Measurements from ENCODE around the gene SNRNP27. TPM values are rescaled to one million over a fixed set of nuclear protein-coding genes. Genes with fewer than 3 reads are reported as not detected.
"Not testable (repeated sequence)": the region's sequence is repeated elsewhere in the genome, so short reads cannot be mapped to it uniquely, and the experiment has no call there.

The SNRNP27 gene
- total and polyA plus RNA-seq, 5 donors from 2014 or later: 44.1 to 70.2 (median 59.1) TPM

DNA sequence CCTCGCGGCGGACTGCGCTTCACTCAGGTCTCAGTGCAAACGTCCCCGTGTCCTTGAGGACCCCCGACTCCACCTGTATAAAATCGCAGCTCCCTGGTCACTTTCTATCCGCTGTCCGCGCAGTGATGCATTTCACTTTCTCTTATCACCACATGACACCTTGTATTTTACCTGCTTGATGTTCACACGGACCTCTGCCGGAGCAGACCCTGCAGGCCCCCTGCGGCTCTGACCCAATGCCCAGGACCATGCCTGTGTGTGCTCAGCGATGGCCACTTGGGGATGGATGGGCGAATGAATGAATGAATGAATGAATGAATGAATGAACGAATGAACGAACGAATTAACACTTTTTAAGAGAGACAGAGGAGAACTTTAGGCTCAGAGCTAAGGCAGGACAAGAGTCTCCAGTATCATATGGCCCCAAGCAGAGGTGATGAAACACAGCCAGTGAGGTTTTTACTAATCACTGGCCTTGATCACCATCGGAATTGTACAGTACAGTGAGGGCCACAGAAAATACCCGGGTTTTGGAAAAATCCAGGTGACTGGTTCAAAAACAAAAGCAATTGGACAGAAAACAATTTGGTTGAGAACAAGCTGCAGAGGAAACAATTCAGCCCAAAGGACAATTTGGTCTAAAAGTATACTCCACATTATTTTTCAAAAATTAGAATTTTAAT is 55.3 kb downstream of the SNRNP27 start:
- no peak overlapping the region for H3K4me3 ChIP-seq (ENCODE audit: low read depth, low read length)
- Mint-ChIP-seq H3K9me3 (peaks cover 0 to 4% (median 0%) of the 10 kb centered on the region in 7 donors), H3K4me3 (peak overlapping the region in 1 of 4 donors; percentile 38), H3K27me3 (no peaks in the 10 kb centered on the region), H3K27ac (peak overlapping the region in 1 of 3 donors; percentile 67), H3K4me1 (peaks cover 7 to 22% (median 16%) of the 10 kb centered on the region in 4 donors), H3K36me3 (peaks cover 4% of the 10 kb centered on the region)
- H3K27me3 ChIP-seq (ENCODE audit: control insufficient read depth, insufficient read depth, low read length): no peaks in the 10 kb centered on the region
- H3K27ac ChIP-seq (ENCODE audit: insufficient read depth, low read length, poor library complexity, severe bottlenecking): no peak overlapping the region
- H3K9me3 ChIP-seq (ENCODE audit: control insufficient read depth in 2 of 2, low read length in 2 of 2): no peaks in the 10 kb centered on the region
- peaks cover 15% of the 10 kb centered on the region for H3K4me1 ChIP-seq (ENCODE audit: control insufficient read depth, insufficient read depth, low read length, poor library complexity, severe bottlenecking)
- H3K36me3 ChIP-seq (ENCODE audit: control insufficient read depth, insufficient read depth, low read length): no peaks in the 10 kb centered on the region
- DNase-seq: no peak
- ATAC-seq (ENCODE audit: low read depth in 2 of 2): no peak

DNA sequence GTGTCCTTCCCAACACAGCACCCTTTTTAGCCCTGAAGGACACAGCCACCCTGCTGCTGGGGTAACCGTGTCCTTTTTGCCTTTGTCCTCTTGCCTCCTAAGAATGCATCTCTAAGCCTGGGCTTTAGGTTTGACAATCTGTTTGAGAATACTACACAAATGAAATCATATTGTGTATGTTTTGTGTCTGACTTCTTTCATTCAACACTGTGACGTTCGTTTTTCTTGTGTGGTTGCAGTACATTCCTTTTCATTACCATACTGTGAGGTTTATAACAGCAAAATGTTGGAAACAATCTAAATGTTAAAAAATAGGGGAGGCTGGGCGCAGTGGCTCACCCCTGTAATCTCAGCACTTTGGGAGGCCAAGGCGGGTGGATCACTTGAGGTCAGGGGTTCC is 56.5 kb downstream of the SNRNP27 start:
- peaks cover 7 to 22% (median 16%) of the 10 kb centered on the region in 4 donors for H3K4me1 Mint-ChIP-seq
- H3K27ac Mint-ChIP-seq: no peak overlapping the region
- no peak overlapping the region for H3K4me3 ChIP-seq (ENCODE audit: low read depth, low read length)
- H3K9me3 ChIP-seq (ENCODE audit: control insufficient read depth in 2 of 2, low read length in 2 of 2): no peaks in the 10 kb centered on the region
- peaks cover 15% of the 10 kb centered on the region for H3K4me1 ChIP-seq (ENCODE audit: control insufficient read depth, insufficient read depth, low read length, poor library complexity, severe bottlenecking)
- H3K27me3 Mint-ChIP-seq: peaks cover 5% of the 10 kb centered on the region
- no peak overlapping the region for H3K27ac ChIP-seq (ENCODE audit: insufficient read depth, low read length, poor library complexity, severe bottlenecking)
- no peaks in the 10 kb centered on the region for H3K36me3 Mint-ChIP-seq
- DNase-seq: no peak
- no peaks in the 10 kb centered on the region for H3K36me3 ChIP-seq (ENCODE audit: control insufficient read depth, insufficient read depth, low read length)
- peaks cover 0 to 4% (median 0%) of the 10 kb centered on the region in 7 donors for H3K9me3 Mint-ChIP-seq
- no peak for ATAC-seq (ENCODE audit: low read depth in 2 of 2)
- no peaks in the 10 kb centered on the region for H3K27me3 ChIP-seq (ENCODE audit: control insufficient read depth, insufficient read depth, low read length)
- H3K4me3 Mint-ChIP-seq: no peak overlapping the region

DNA sequence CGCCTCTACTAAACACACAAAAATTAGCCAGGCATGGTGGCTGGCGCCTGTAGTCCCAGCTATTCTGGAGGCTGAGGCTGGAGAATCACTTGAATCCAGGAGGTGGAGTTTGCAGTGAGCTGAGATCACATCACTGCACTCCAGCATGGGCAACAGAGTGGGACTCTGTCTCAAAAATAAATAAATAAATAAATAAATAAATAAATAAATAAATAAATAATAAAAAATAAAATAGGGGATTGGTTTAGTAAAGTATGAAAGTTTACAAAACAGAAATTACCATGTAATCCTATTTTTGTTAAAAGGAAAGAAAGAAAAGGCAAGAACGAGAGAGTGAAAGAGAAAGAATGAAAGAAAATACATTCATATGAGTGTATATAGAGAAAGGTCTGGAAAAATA is 56.9 kb downstream of the SNRNP27 start:
- H3K4me1 ChIP-seq (ENCODE audit: control insufficient read depth, insufficient read depth, low read length, poor library complexity, severe bottlenecking): peaks cover 14% of the 10 kb centered on the region
- not testable (repeated sequence) for H3K9me3 Mint-ChIP-seq; DNase-seq; H3K27me3 ChIP-seq (ENCODE audit: control insufficient read depth, insufficient read depth, low read length); H3K9me3 ChIP-seq (ENCODE audit: control insufficient read depth in 2 of 2, low read length in 2 of 2); H3K27ac Mint-ChIP-seq; H3K36me3 Mint-ChIP-seq; ATAC-seq (ENCODE audit: low read depth in 2 of 2); H3K27ac ChIP-seq (ENCODE audit: insufficient read depth, low read length, poor library complexity, severe bottlenecking); H3K4me3 Mint-ChIP-seq; H3K27me3 Mint-ChIP-seq; H3K36me3 ChIP-seq (ENCODE audit: control insufficient read depth, insufficient read depth, low read length); H3K4me3 ChIP-seq (ENCODE audit: low read depth, low read length)
- H3K4me1 Mint-ChIP-seq: peaks cover 7 to 18% (median 13%) of the 10 kb centered on the region in 4 donors

DNA sequence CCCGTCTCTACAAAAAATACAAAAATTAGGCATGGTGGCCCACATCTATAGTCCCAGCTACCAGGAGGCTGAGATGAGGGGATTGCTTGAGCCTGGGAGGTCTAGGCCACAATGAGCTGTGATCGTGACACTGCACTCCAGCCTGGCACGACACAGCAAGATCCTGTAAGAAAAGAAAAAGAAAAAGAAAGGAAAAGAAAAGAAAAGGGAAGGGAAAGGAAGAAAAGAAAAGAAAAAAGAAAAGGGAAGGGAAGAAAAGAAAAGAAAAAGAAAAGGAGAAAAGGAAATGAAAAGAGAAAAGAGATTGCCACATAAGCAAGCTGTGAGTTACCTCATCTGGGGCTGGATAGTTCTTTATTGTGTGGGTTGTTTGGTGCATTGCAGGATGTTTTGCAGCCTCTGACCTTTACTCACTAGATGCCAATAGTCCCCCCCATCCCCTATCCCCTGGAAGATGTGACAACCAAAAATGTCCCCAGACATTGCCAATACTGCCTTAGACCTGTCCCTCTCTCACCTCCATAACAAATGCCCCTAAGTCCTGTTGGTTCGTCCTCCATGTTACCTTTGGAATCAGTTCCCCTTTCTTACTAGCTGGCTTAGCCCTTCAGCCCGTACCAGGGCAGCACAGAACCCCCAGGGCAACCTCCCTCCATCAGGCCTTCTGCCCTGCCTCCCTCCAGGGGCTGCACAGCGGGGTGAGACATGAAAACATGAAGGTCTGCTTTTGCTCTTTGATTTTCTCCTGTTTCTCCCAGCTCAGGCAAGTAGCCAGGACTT is 58.8 kb downstream of the SNRNP27 start:
- peaks cover 5% of the 10 kb centered on the region for H3K27me3 ChIP-seq (ENCODE audit: control insufficient read depth, insufficient read depth, low read length)
- H3K9me3 ChIP-seq (ENCODE audit: control insufficient read depth in 2 of 2, low read length in 2 of 2): no peaks in the 10 kb centered on the region
- H3K36me3 Mint-ChIP-seq: no peaks in the 10 kb centered on the region
- H3K9me3 Mint-ChIP-seq: peaks cover 0 to 2% (median 0%) of the 10 kb centered on the region in 7 donors
- no peak for DNase-seq
- no peak overlapping the region for H3K4me3 ChIP-seq (ENCODE audit: low read depth, low read length)
- no peak overlapping the region for H3K4me3 Mint-ChIP-seq
- H3K4me1 Mint-ChIP-seq: peaks cover 0 to 2% (median under 1%) of the 10 kb centered on the region in 4 donors
- H3K27me3 Mint-ChIP-seq: peaks cover 18% of the 10 kb centered on the region
- no peak for ATAC-seq (ENCODE audit: low read depth in 2 of 2)
- no peaks in the 10 kb centered on the region for H3K36me3 ChIP-seq (ENCODE audit: control insufficient read depth, insufficient read depth, low read length)
- no peak overlapping the region for H3K27ac ChIP-seq (ENCODE audit: insufficient read depth, low read length, poor library complexity, severe bottlenecking)
- no peaks in the 10 kb centered on the region for H3K4me1 ChIP-seq (ENCODE audit: control insufficient read depth, insufficient read depth, low read length, poor library complexity, severe bottlenecking)
- peak overlapping the region in 1 of 3 donors; percentile 42 for H3K27ac Mint-ChIP-seq

DNA sequence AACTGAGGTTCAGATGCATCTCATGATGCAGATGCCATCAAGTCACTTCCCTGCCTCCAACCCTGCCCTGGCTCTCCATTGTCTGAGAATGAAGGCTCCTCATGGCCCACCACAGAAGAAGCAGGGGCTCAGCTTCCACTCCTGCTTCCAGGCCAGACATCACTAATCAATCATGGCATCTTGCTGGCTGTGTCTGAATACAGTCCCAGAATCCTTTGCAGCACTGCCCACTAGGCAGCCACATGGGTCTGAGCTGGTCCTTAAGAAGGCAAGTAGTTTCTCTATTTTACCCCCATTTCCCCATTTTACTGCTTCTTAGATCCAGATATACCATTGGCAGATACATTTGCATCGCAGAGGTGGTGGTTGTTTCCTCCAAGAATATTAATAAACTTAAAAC is 60.3 kb downstream of the SNRNP27 start:
- H3K4me3 ChIP-seq (ENCODE audit: low read depth, low read length): no peak overlapping the region
- H3K36me3 Mint-ChIP-seq: no peaks in the 10 kb centered on the region
- no peak for DNase-seq
- H3K27me3 Mint-ChIP-seq: peaks cover 18% of the 10 kb centered on the region
- no peaks in the 10 kb centered on the region for H3K4me1 ChIP-seq (ENCODE audit: control insufficient read depth, insufficient read depth, low read length, poor library complexity, severe bottlenecking)
- H3K36me3 ChIP-seq (ENCODE audit: control insufficient read depth, insufficient read depth, low read length): no peaks in the 10 kb centered on the region
- ATAC-seq (ENCODE audit: low read depth in 2 of 2): no peak
- H3K9me3 ChIP-seq (ENCODE audit: control insufficient read depth in 2 of 2, low read length in 2 of 2): no peaks in the 10 kb centered on the region
- peaks cover 0 to 2% (median 0%) of the 10 kb centered on the region in 4 donors for H3K4me1 Mint-ChIP-seq
- peaks cover 5% of the 10 kb centered on the region for H3K27me3 ChIP-seq (ENCODE audit: control insufficient read depth, insufficient read depth, low read length)
- no peak overlapping the region for H3K4me3 Mint-ChIP-seq
- no peak overlapping the region for H3K27ac Mint-ChIP-seq
- H3K27ac ChIP-seq (ENCODE audit: insufficient read depth, low read length, poor library complexity, severe bottlenecking): no peak overlapping the region
- H3K9me3 Mint-ChIP-seq: peaks cover 0 to 2% (median 0%) of the 10 kb centered on the region in 7 donors

Other genes with a start within 250 kb of the SNRNP27 start
- 16.5 TPM for gene ANXA4, start 151.8 kb upstream of the SNRNP27 start, total RNA-seq
- 10 to 100 TPM; 21.5 to 36.8 (median 27.3) TPM for gene ANXA4, start 151.8 kb upstream of the SNRNP27 start, polyA plus RNA-seq
- gene GMCL1, start 64.3 kb upstream of the SNRNP27 start, total RNA-seq: 32.3 TPM
- 10 to 100 TPM; 32.4 to 36.0 (median 33.7) TPM for gene GMCL1, start 64.3 kb upstream of the SNRNP27 start, polyA plus RNA-seq
- 40.6 TPM for gene MXD1, start 21.2 kb downstream of the SNRNP27 start, total RNA-seq
- 10 to 100 TPM in 2 of 4 donors, 1 to 10 TPM in 2; 8.3 to 13.3 (median 11.0) TPM for gene MXD1, start 21.2 kb downstream of the SNRNP27 start, polyA plus RNA-seq
- gene ASPRV1, start 67.7 kb downstream of the SNRNP27 start, total RNA-seq: 1.7 TPM
- 1 to 10 TPM in 3 of 4 donors, under 1 TPM in 1; 0.62 to 1.5 (median 1.1) TPM for gene ASPRV1, start 67.7 kb downstream of the SNRNP27 start, polyA plus RNA-seq
- 330 TPM for gene PCBP1, start 193.5 kb downstream of the SNRNP27 start, total RNA-seq
- gene PCBP1, start 193.5 kb downstream of the SNRNP27 start, polyA plus RNA-seq: 100 to 1,000 TPM; 131 to 188 (median 173) TPM

Data from CD4-positive, CD25-positive, alpha-beta regulatory T cell (primary cell).